Right renal pelvis (tissue), 4 donors: ENCODE data around the gene ICA1. TPM values are rescaled to one million over a fixed set of nuclear protein-coding genes. Genes with fewer than 3 reads are reported as not detected.
"Not testable (repeated sequence)": the region's sequence is repeated elsewhere in the genome, so short reads cannot be mapped to it uniquely, and the experiment has no call there.

ENCODE experiments used
- DNase-seq, 4 donors: peaks; one replicate each; pipeline ENCODE4 v3.0.0-alpha.2; 2013; ENCODE audit warnings: low read depth in 4 of 4, low spot score in 3 of 4, missing footprints in 1 of 4
- polyA plus RNA-seq, 4 donors: library from polyadenylated mRNA; unstranded; fragments of 120-200 nt; gene quantifications; one replicate each; pipeline ENCODE4 v1.2.1, GENCODE V29; 2013; ENCODE audit not compliant: insufficient read length in 4 of 4

Gene ICA1
- polyA plus RNA-seq: 10 to 100 TPM; 19.9 to 30.3 (median 22.0) TPM

DNA sequence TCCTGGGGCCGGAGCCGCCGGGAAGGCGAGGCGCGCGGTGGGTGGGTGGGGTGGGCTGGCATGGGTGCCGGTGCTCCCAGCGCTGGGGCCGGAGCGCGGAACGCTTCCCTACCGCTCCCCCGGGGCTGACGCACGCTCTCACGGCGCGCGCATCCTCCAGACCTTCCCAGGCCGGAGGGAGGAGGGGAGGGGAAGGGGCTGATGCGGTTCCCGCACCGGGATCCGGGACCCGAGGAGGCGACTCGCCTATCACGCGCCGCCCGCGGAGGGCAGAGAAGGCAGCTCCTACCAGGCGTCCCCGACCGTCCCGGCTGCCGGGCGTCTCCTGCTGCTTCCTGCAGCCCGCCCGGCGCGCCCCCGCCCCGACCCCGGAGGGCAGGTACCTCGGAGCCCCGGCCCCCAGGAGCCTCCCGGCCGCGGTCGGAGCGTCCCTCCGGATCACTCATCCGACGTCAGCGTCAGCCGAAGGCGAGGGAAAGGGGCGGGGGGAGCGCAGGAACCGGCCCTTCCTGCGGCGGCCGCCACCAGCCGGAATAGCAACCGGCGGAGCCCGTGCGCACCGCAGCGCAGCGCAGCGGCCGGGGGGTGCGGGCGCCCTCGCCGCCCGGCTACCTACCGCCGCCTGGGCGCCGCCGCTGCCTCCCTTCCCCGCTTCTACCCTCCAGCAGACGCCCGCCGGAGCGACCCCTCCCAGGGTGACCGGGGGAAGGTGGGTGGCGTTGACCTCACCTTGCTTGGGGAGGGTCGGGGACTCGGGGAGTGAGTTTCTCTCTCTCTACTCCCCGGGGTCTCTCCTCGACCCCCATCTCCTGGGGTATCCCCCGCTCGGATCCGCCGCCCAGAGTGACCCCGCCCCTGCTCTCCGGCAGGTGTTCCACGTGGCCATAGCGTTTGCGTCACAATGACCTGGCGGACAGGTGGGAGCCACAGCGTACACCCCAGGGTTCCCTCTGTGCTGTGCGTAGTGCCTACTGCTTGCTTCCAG is at the start of gene ICA1:
TSS of gene ICA1 (minus strand) at position 457 of the 985 bp plus-strand sequence. CDS start 26,241 bp downstream, outside the sequence.
- DNase-seq: peak; percentile 28 to 51 (median 44)

GRCh38 chr7:8310876-8311275 is 48.9 kb upstream of the ICA1 start:
- DNase-seq: no peak

GRCh38 chr7:8305625-8306388 is 43.8 kb upstream of the ICA1 start:
- DNase-seq: no peak

DNA sequence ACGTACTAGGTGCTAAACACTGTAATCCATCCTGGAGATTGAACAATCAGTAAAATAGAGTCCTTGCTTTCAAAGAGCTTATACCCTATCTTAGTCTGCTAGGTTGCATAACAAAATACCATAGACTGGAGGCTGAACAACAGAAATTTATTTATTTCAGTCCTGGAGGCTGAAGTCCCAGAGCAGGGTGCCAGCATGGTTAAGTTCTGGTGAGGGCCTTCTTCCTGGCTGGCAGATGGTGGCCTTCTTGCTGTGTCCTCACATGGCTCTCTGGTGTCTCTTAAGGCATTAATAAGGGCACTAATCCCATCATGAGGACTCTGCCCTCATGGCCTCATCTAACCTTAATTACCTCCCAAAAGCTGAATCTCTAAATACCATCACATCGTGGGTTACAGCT is 43.1 kb upstream of the ICA1 start:
- DNase-seq: no peak

GRCh38 chr7:8303904-8304528 is 42.0 kb upstream of the ICA1 start:
- no peak for DNase-seq

GRCh38 chr7:8297023-8297422 is 35.1 kb upstream of the ICA1 start:
- DNase-seq: not testable (repeated sequence)

GRCh38 chr7:8296362-8296659 is 34.3 kb upstream of the ICA1 start:
- no peak for DNase-seq

GRCh38 chr7:8295638-8296361 is 33.8 kb upstream of the ICA1 start:
- DNase-seq: peak; percentile 65 to 79 (median 74)

DNA sequence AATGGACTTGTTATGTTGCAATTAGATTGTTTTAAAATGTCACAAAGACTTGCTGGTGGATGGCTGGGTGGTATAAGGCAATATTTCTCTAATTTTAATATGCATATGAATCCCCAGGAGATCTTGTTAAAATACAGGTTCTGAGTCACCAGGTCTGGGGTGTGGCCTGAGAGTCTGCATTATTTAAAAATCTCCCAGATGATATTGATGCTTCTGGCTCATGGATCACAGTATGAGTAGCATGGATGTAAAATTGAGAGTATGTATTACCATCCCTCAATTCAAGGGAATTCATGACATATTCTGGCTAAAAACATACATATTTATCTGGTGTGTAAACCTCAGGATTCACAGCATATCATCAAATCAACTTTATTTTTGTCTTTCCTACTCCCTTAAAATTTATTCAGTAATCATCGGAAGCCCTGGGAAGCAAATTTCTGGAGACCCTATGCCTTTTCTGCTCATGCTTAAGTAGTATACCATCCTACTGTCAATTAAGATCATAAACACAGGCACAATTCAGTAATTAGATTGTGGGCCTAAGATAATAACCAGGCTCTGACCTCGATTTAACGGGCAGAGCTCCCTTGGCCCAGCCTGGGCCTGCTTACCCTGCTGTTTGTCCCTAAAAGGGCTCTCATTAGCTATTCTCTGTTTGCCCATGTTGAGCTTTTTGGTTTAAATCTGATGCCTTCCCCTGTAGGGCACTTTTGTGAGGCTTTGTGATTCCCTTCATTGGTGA is 29.6 kb upstream of the ICA1 start:
- no peak for DNase-seq

DNA sequence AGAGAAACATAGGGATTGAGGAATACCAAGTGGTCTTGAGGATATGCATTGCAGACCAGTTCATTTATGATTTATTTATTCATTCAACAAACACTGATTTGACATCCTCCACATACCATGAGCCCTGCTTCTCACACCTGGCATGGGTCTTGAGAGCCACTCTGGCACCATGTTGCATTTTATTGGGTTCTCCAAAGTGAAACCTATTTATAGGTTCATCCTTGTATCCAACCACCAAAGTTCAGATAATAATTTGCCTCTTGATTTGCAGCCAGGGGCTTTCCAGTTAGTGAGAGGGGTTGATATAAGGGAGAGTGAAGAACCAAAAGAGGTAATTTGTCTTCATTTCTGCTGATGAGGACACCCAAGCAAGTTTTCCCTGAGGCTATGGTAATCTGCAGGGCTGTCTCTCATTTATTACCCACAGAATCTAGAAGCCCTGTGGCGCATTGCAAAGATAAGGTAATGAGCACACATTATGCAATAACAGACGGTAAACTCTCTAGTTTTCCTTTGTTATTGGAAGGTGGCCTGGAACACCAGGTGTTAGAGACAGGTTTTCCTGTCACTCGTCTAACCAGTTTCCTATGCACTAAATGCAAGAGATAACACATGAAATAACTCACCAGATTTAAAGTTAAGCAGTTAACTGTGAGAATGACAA is 28.8 kb upstream of the ICA1 start:
- no peak for DNase-seq

DNA sequence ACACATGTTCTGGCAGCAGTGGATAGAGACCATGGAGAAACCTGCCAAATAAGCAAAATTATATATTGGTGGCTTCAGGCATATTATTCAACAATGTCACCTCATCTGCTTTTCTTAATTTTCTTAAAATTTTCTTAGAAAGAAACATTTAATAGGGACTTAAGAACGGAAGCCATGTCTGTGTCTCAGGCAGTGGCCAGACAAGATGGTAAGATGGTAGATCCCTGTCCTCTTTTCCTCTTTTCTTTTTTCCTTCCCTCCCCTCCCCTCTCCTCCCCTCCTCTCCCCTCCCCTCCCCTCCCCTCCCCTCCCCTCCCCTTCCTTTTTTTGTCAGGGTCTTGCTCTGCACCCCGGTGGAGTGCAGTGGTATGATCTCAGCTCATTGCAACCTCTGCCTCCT is 24.2 kb upstream of the ICA1 start:
- no peak for DNase-seq

GRCh38 chr7:8285155-8285554 is 23.2 kb upstream of the ICA1 start:
- DNase-seq: no peak

- no peak for DNase-seq
These were observed 22.6 kb upstream of the ICA1 start for GRCh38 chr7:8284606-8285005.

DNA sequence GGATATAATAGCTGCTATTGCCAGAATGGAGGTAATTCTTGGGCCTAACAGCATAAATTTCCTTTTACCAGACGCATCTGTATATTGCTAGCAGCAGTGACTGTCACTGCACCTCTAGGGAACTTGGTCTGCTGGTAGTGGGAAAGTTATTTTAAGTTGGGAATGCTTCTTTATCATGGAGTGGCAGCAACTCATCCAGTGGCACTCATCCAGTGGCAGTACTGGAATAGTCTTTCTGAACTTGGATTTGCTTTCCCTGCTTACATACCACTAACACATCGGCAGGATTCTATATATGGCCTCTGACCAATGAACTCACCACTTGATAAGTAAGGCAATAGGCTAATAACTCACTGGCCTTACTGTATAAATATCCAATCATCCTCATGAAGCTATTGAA is 22.0 kb upstream of the ICA1 start:
- no peak for DNase-seq

DNA sequence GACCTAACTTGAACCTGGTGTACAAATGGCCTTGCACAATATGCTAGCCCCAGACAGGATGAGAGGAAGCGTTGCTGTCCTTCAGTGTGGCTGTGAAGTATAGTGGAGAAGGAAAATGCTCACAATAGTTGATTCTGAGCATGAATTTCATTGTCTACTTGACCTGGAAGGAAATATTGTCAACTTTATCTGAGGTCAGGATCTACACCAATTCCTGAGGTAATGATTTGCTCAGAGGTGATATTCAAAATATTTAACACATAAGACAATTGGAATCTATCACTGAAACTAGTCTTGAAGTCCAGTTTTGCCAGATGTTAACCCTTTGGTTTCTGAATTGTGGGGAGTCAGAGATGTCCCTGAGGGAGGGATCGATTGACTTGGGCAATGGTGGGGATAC is 20.9 kb upstream of the ICA1 start:
- no peak for DNase-seq

- DNase-seq: no peak
These were observed 20.2 kb upstream of the ICA1 start for GRCh38 chr7:8282162-8282561.

DNA sequence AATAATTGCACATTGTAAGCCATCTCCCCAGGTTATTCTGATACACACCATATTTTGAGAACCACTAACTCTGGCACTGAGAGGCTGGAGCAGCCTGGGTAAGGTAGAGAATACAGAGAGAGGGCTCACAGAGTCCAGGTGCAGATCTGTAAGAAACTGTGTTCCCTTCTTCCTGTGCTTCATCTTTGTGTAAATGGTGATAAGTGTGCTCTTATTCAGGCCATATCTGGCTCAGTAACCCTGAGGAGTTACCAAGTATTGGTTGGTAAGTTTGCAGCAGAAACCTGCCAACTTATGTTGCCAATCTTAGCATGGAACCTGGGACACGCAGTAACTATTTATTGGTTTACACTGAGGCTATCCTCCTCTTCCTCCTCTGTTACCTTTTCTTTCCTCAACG is 16.2 kb upstream of the ICA1 start:
- DNase-seq: no peak

GRCh38 chr7:8277394-8277982 is 15.5 kb upstream of the ICA1 start:
- no peak for DNase-seq

- DNase-seq: no peak
These were observed 12.6 kb upstream of the ICA1 start for GRCh38 chr7:8274589-8274988.
